Left forelimb (tissue), 1 donor: ENCODE measurements around the gene HMGXB3.

ENCODE experiments used
- DNase-seq: peaks from one replicate; pipeline ENCODE4 v3.0.0-alpha.2; 2018; ENCODE audit warnings: low spot score

HMGXB3 gene

GRCh38 chr5:150052956-150053712 lies 52.6 kb downstream of the HMGXB3 start:
- DNase-seq, result peak; percentile 34

GRCh38 chr5:150053713-150054392 lies 53.3 kb downstream of the HMGXB3 start:
- DNase-seq, result peak; percentile 50

GRCh38 chr5:150054569-150054968 lies 54.0 kb downstream of the HMGXB3 start:
- DNase-seq, result no peak

- DNase-seq, result no peak
Observed at GRCh38 chr5:150055326-150056074, 55.0 kb downstream of the HMGXB3 start.

- DNase-seq, result no peak
Observed at GRCh38 chr5:150056075-150056443, 55.5 kb downstream of the HMGXB3 start.

GRCh38 chr5:150057052-150057451 lies 56.5 kb downstream of the HMGXB3 start:
- no peak for DNase-seq

GRCh38 chr5:150057511-150057910 lies 57.0 kb downstream of the HMGXB3 start:
- no peak for DNase-seq

- no peak for DNase-seq
Observed at GRCh38 chr5:150057996-150058395, 57.5 kb downstream of the HMGXB3 start.

- no peak for DNase-seq
Observed at GRCh38 chr5:150058480-150059126, 58.1 kb downstream of the HMGXB3 start.

- no peak for DNase-seq
Observed at GRCh38 chr5:150059623-150060022, 59.1 kb downstream of the HMGXB3 start.

- no peak for DNase-seq
Observed at GRCh38 chr5:150060471-150060870, 59.9 kb downstream of the HMGXB3 start.

GRCh38 chr5:150061538-150061995 lies 61.0 kb downstream of the HMGXB3 start:
- no peak for DNase-seq

- DNase-seq, result no peak
Observed at GRCh38 chr5:150062216-150062922, 61.8 kb downstream of the HMGXB3 start.

GRCh38 chr5:150063638-150064037 lies 63.1 kb downstream of the HMGXB3 start:
- no peak for DNase-seq

- DNase-seq, result no peak
Observed at GRCh38 chr5:150064681-150065220, 64.2 kb downstream of the HMGXB3 start.

GRCh38 chr5:150065346-150065745 lies 64.8 kb downstream of the HMGXB3 start:
- no peak for DNase-seq

GRCh38 chr5:150065886-150066285 lies 65.3 kb downstream of the HMGXB3 start:
- no peak for DNase-seq

GRCh38 chr5:150066436-150066835 lies 65.9 kb downstream of the HMGXB3 start:
- DNase-seq, result no peak

GRCh38 chr5:150066901-150067396 lies 66.4 kb downstream of the HMGXB3 start:
- no peak for DNase-seq

- no peak for DNase-seq
Observed at GRCh38 chr5:150067405-150067960, 66.9 kb downstream of the HMGXB3 start.

- no peak for DNase-seq
Observed at GRCh38 chr5:150068071-150068470, 67.5 kb downstream of the HMGXB3 start.
